Stomach (tissue), 9 donors: ENCODE results near the gene TMPRSS7. TPM values are rescaled to one million over a fixed set of nuclear protein-coding genes. Genes with fewer than 3 reads are reported as not detected.

Experiments
- DNase-seq, 2 donors: peaks; one replicate each; pipeline versions ENCODE4 v3.0.0 to v3.0.0-alpha.2; 2013 to 2019
- H3K27ac ChIP-seq, 5 donors: fragments of 200-600 bp in 4 of 5; sonication (generic) in 4 of 5; one replicate each; pipeline ENCODE4 v1.5.1; 2013 to 2019; ENCODE audit warnings: mild to moderate bottlenecking in 1 of 5, moderate library complexity in 1 of 5
- H3K27me3 ChIP-seq, 3 donors: fragments of 200-600 bp; sonication (generic); one replicate each; pipeline ENCODE4 v1.5.1; 2017 to 2019; ENCODE audit warnings: mixed run types in 1 of 3
- H3K36me3 ChIP-seq, 4 donors: fragments of 200-600 bp; sonication (generic); 1 replicate in 3 of 4; 2 replicates in 1 of 4; pipeline ENCODE4 v1.5.1; 2016 to 2019
- H3K4me1 ChIP-seq, 4 donors: fragments of 200-600 bp; sonication (generic); one replicate each; pipeline ENCODE4 v1.5.1; 2016 to 2019
- H3K4me3 ChIP-seq, 4 donors: fragments of 200-600 bp; sonication (generic) in 3 of 4; one replicate each; pipeline ENCODE4 v1.5.1; 2016 to 2019; ENCODE audit warnings: mild to moderate bottlenecking in 1 of 4
- H3K9me3 ChIP-seq, 4 donors: fragments of 200-600 bp; sonication (generic); one replicate each; pipeline ENCODE4 v1.5.1; 2016 to 2019
- EP300 ChIP-seq: sonication (generic); formaldehyde crosslinking; IDR thresholded peaks from one replicate; pipeline ENCODE4 v1.6.1; 2017; ENCODE audit warnings: antibody characterized with exemption
- POLR2A ChIP-seq, 4 donors: fragments of 450-650 bp; IDR thresholded peaks; one replicate each; pipeline ENCODE4 v1.6.1; 2016; ENCODE audit warnings: antibody characterized with exemption in 4 of 4, control low read depth in 2 of 4, mild to moderate bottlenecking in 1 of 4, moderate library complexity in 1 of 4
- POLR2AphosphoS5 ChIP-seq, 3 donors: sonication (generic); formaldehyde crosslinking; IDR thresholded peaks; one replicate each; pipeline ENCODE4 v1.6.1; 2016; ENCODE audit warnings: antibody characterized with exemption in 3 of 3
- whole genome bisulfite sequencing, 5 donors: extraction: QIAGEN DNeasy Blood & Tissue Kit in 3 of 5; methylation state at CpG; one replicate each; pipeline versions ENCODE4 v1.1.5 to v1.1.7; 2013 to 2018; 5-methylcytosine and 5-hydroxymethylcytosine counted together
- intact Hi-C: fragments of 100-400 bp; cut with DNase I; formaldehyde crosslinking; loops from one replicate; pipeline ENCODE4 v1.15.1; 2023; ENCODE audit warnings: low total_unique reads
- polyA plus RNA-seq, 3 donors: library from polyadenylated mRNA; stranded (reverse); fragments of 200-250 nt; gene quantifications; one replicate each; pipeline ENCODE4 v1.2.3, GENCODE V29; 2013
- total RNA-seq, 5 donors: library from RNA; depleted of rRNA; stranded (reverse); fragments of >200 nt; gene quantifications; one replicate each; pipeline versions ENCODE4 v1.1.0 to v1.2.3, GENCODE V29; 2014 to 2016
- TF ChIP-seq, protein P1 (sequence below), 7 experiments: fragments of 450-650 bp in 4 of 7; fragments of 200-600 bp in 3 of 7; sonication (generic) in 3 of 7; IDR thresholded peaks; one replicate each; pipeline ENCODE4 v1.5.1; 2016 to 2019; ENCODE audit warnings: antibody characterized with exemption in 7 of 7, control low read depth in 2 of 7, mild to moderate bottlenecking in 1 of 7
- donor health status: healthy with polysubstance abuse.
- donor health status: Bipolar disorder and iron deficiency.
- donor health status: healthy.

The TMPRSS7 gene
- total and polyA plus RNA-seq, 8 donors, result 0.08 to 0.45 (median 0.12) TPM; not detected in 5

GRCh38 chr3:112119962-112120836, 85.7 kb downstream of the TMPRSS7 start:
- Histone ChIP-seq H3K4me1 (peaks cover 0 to 17% (median 4%) of the 10 kb centered on the region in 4 donors), H3K27me3 (no peaks in the 10 kb centered on the region), H3K9me3 (no peaks in the 10 kb centered on the region), H3K27ac (no peak overlapping the region), H3K4me3 (no peak overlapping the region), H3K36me3 (peaks cover 0 to 40% (median 20%) of the 10 kb centered on the region in 4 donors)
- whole genome bisulfite sequencing, 5 donors, result 66 to 76% (median 75%) methylated on average over 9 of the region's 9 CpGs
- intact Hi-C loops, result no loop called here
- TF ChIP-seq POLR2A (IDR thresholded peaks at IDR 0.05) (no peak), EP300 (no peak), POLR2AphosphoS5 (IDR thresholded peaks at IDR 0.05) (no peak)
- TF ChIP-seq, protein P1, sequence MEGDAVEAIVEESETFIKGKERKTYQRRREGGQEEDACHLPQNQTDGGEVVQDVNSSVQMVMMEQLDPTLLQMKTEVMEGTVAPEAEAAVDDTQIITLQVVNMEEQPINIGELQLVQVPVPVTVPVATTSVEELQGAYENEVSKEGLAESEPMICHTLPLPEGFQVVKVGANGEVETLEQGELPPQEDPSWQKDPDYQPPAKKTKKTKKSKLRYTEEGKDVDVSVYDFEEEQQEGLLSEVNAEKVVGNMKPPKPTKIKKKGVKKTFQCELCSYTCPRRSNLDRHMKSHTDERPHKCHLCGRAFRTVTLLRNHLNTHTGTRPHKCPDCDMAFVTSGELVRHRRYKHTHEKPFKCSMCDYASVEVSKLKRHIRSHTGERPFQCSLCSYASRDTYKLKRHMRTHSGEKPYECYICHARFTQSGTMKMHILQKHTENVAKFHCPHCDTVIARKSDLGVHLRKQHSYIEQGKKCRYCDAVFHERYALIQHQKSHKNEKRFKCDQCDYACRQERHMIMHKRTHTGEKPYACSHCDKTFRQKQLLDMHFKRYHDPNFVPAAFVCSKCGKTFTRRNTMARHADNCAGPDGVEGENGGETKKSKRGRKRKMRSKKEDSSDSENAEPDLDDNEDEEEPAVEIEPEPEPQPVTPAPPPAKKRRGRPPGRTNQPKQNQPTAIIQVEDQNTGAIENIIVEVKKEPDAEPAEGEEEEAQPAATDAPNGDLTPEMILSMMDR (IDR thresholded peaks at IDR 0.05), result no peak
- no peak for DNase-seq

- Histone ChIP-seq H3K9me3 (no peaks in the 10 kb centered on the region), H3K4me1 (peaks cover 0 to 23% (median 4%) of the 10 kb centered on the region in 4 donors), H3K4me3 (no peak overlapping the region), H3K27me3 (no peaks in the 10 kb centered on the region), H3K27ac (no peak overlapping the region), H3K36me3 (peaks cover 0 to 40% (median 16%) of the 10 kb centered on the region in 4 donors)
- intact Hi-C loops, result no loop called here
- no peak for TF ChIP-seq EP300
- no peak for TF ChIP-seq POLR2A (IDR thresholded peaks at IDR 0.05)
- TF ChIP-seq, protein P1 (IDR thresholded peaks at IDR 0.05), result no peak
- TF ChIP-seq POLR2AphosphoS5 (IDR thresholded peaks at IDR 0.05), result no peak
- DNase-seq, result no peak
- 87 to 98% (median 93%) methylated on average over 2 of the region's 2 CpGs for WGBS, 5 donors
Measured at GRCh38 chr3:112121577-112122547, 87.3 kb downstream of the TMPRSS7 start.

DNA sequence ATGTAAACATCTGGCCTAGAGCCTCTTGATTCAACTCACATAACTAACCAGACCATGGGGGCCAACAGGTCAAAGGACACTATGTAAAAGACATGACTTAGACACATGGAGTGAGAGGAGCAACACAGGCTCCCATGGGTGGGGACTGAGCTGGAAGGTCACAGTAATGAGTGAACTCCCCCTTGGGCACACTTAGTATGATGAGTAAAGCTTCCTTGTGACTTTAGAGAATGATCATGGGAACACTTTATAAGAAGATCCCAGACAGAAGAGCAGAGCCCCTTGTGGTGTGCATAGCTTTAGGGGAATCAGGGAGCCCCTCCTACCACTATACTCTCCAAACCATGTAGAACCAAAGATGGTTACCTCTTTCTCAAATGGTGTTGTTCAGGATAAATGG, 88.3 kb downstream of the TMPRSS7 start:
- H3K4me1 ChIP-seq, result peaks cover 0 to 23% (median 6%) of the 10 kb centered on the region in 4 donors
- H3K27me3 ChIP-seq, result no peaks in the 10 kb centered on the region
- H3K4me3 ChIP-seq, result no peak overlapping the region
- no peaks in the 10 kb centered on the region for H3K9me3 ChIP-seq
- TF ChIP-seq POLR2AphosphoS5 (IDR thresholded peaks at IDR 0.05) (no peak), POLR2A (IDR thresholded peaks at IDR 0.05) (no peak), EP300 (no peak)
- TF ChIP-seq, protein P1 (IDR thresholded peaks at IDR 0.05), result no peak
- no peak overlapping the region for H3K27ac ChIP-seq
- peaks cover 0 to 30% (median 8%) of the 10 kb centered on the region in 4 donors for H3K36me3 ChIP-seq
- no peak for DNase-seq
- intact Hi-C loops, result no loop called here

DNA sequence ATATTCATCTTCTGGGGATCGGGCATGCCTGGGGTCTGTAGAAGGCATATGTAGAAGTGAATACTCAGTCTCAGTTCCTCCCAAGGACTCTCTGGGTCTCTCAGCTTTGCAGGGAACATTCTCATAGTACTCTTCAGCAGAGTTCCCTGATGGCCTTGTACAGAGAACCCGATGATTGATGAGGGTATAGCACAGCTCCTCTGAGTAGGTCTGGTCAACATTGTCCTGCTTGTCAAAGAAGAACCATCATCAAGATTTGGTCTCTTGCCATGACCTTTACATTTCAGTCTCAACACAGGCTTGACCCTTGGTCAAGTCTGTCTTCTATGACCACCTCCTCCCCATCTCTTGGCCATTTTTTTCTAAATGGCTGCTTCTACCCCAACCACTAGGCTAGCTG, 89.0 kb downstream of the TMPRSS7 start:
- DNase-seq, result no peak
- Histone ChIP-seq H3K27me3 (no peaks in the 10 kb centered on the region), H3K27ac (no peak overlapping the region), H3K4me1 (peaks cover 0 to 20% (median 6%) of the 10 kb centered on the region in 4 donors), H3K4me3 (no peak overlapping the region), H3K9me3 (no peaks in the 10 kb centered on the region), H3K36me3 (peaks cover 0 to 28% (median 11%) of the 10 kb centered on the region in 4 donors)
- intact Hi-C loops, result no loop called here
- TF ChIP-seq POLR2A (IDR thresholded peaks at IDR 0.05), result no peak
- TF ChIP-seq POLR2AphosphoS5 (IDR thresholded peaks at IDR 0.05), result no peak
- TF ChIP-seq, protein P1 (IDR thresholded peaks at IDR 0.05), result no peak
- no peak for TF ChIP-seq EP300
- 92 to 98% (median 95%) methylated on average over 2 of the region's 2 CpGs for WGBS, 5 donors
